Uterus (tissue), 2 donors: ENCODE results near the gene MFRP.

Experiments
- CTCF ChIP-seq, 4 experiments: fragments of 200-600 bp in 2 of 4; fragments of 450-650 bp in 2 of 4; sonication (generic) in 2 of 4; IDR thresholded peaks; one replicate each; pipeline ENCODE4 v1.5.1; 2016 to 2019; ENCODE audit warnings: antibody characterized with exemption in 4 of 4, mild to moderate bottlenecking in 2 of 4, moderate library complexity in 1 of 4
- POLR2A ChIP-seq, 2 donors: fragments of 450-650 bp; IDR thresholded peaks; one replicate each; pipeline ENCODE4 v1.6.1; 2016; ENCODE audit warnings: antibody characterized with exemption in 2 of 2, mild to moderate bottlenecking in 1 of 2, moderate library complexity in 1 of 2

GRCh38 chr11:119320240-119320775 lies 26.2 kb downstream of the MFRP start:
- TF ChIP-seq POLR2A (IDR thresholded peaks at IDR 0.05) (no peak), CTCF (IDR thresholded peaks at IDR 0.05) (no peak)
